Activated T-cell treated with anti-CD3 and anti-CD28 coated beads for 24 hours (primary cell): Measurements from ENCODE around the gene RLF.
A peak's percentile ranks its signal among the peaks of the same experiment; 100 is the strongest.

Source experiments
- DNase-seq: peaks from one replicate; pipeline ENCODE4 v3.0.0-alpha.2; 2020; ENCODE audit warnings: low read depth

RLF gene

GRCh38 chr1:40243351-40243750, 82.2 kb downstream of the RLF start:
- DNase-seq = no peak

GRCh38 chr1:40244138-40244744, 83.1 kb downstream of the RLF start:
- no peak for DNase-seq

GRCh38 chr1:40245686-40246085, 84.5 kb downstream of the RLF start:
- DNase-seq = no peak

GRCh38 chr1:40247655-40248054, 86.5 kb downstream of the RLF start, which contains the start of gene TMCO2:
Gene TMCO2, plus strand, starts transcription at chr1:40247937. Its CDS starts 57 bp downstream, at chr1:40247994.
- no peak for DNase-seq

GRCh38 chr1:40248412-40248811, 87.2 kb downstream of the RLF start:
- DNase-seq = no peak

GRCh38 chr1:40251456-40251855, 90.3 kb downstream of the RLF start:
- DNase-seq = no peak

GRCh38 chr1:40252601-40253000, 91.4 kb downstream of the RLF start:
- no peak for DNase-seq

GRCh38 chr1:40255231-40255630, 94.0 kb downstream of the RLF start:
- no peak for DNase-seq

GRCh38 chr1:40256401-40257084, 95.4 kb downstream of the RLF start:
- no peak for DNase-seq

- no peak for DNase-seq
These were observed 96.1 kb downstream of the RLF start for GRCh38 chr1:40257313-40257687.

GRCh38 chr1:40257688-40258444, 96.7 kb downstream of the RLF start, which contains the start of gene ZMPSTE24:
Gene ZMPSTE24, plus strand, starts transcription at chr1:40258236. Its CDS starts 36 bp downstream, at chr1:40258272.
- peak; percentile 95 for DNase-seq

GRCh38 chr1:40258445-40258769, 97.2 kb downstream of the RLF start:
- DNase-seq = no peak

- peak; percentile 10 for DNase-seq
These were observed 103.2 kb downstream of the RLF start for GRCh38 chr1:40264354-40264781.

GRCh38 chr1:40265298-40265697, 104.1 kb downstream of the RLF start:
- DNase-seq = no peak

GRCh38 chr1:40265919-40266318, 104.7 kb downstream of the RLF start:
- DNase-seq = no peak

- no peak for DNase-seq
These were observed 105.8 kb downstream of the RLF start for GRCh38 chr1:40266786-40267535.

- no peak for DNase-seq
These were observed 106.6 kb downstream of the RLF start for GRCh38 chr1:40267767-40268187.

- DNase-seq = no peak
These were observed 107.0 kb downstream of the RLF start for GRCh38 chr1:40268211-40268610.

GRCh38 chr1:40270152-40270834, 109.1 kb downstream of the RLF start:
- DNase-seq = no peak

GRCh38 chr1:40272653-40273213, 111.5 kb downstream of the RLF start:
- no peak for DNase-seq

- no peak for DNase-seq
These were observed 112.5 kb downstream of the RLF start for GRCh38 chr1:40273547-40274166.
